PC-3 (cell line): ENCODE measurements around the gene SNX20. TPM values are rescaled to one million over a fixed set of nuclear protein-coding genes. Genes with fewer than 3 reads are reported as not detected.

Experiments used
- ATAC-seq: fragments of 200-7000 bp; cut with Tn5 transposase; 2 replicates; pipeline ENCODE4 v1.9.1; 2020; ENCODE audit warnings: mild to moderate bottlenecking, moderate library complexity
- BruUV-seq: library from RNA; stranded (reverse); fragments of 400-500 nt; replicated peaks from 2 replicates; lab custom pipeline; 2021; lab: Mats Ljungman, UMichigan
- CTCF ChIA-PET: fragments of 300-600 bp; sonication (Branson Sonifier 250); formaldehyde crosslinking; loops from one replicate; lab custom pipeline; 2022; ENCODE audit warnings: antibody characterized with exemption; lab: Charles Lee
- POLR2A ChIA-PET: fragments of 300-600 bp; sonication (Branson Sonifier 250); formaldehyde crosslinking; loops from one replicate; lab custom pipeline; 2022; ENCODE audit warnings: antibody characterized with exemption; ENCODE audit not compliant: unreplicated experiment; lab: Charles Lee
- DNase-seq: peaks from one replicate; pipeline ENCODE4 v3.0.0-alpha.2; 2015
- H2AFZ ChIP-seq: fragments of 300-600 bp; sonication (generic); 2 replicates; pipeline ENCODE4 v1.6.0; 2016; ENCODE audit warnings: antibody characterized with exemption, low read length
- H3F3A ChIP-seq: fragments of 300-600 bp; sonication (generic); one replicate; pipeline ENCODE4 v1.6.0; 2017; ENCODE audit warnings: antibody characterized with exemption, low read length, control low read depth, mild to moderate bottlenecking; ENCODE audit not compliant: unreplicated experiment
- H3K27ac ChIP-seq: fragments of 300-600 bp; sonication (generic); 2 replicates; pipeline ENCODE4 v1.5.1; 2016; ENCODE audit warnings: mild to moderate bottlenecking, low read length
- H3K27me3 ChIP-seq: fragments of 300-600 bp; sonication (generic); 2 replicates; pipeline ENCODE4 v1.6.1; 2016; ENCODE audit warnings: low read length, mixed read lengths
- H3K36me3 ChIP-seq: fragments of 300-600 bp; sonication (generic); 2 replicates; pipeline ENCODE4 v1.6.1; 2016; ENCODE audit warnings: low read depth, mixed run types, low read length, mixed read lengths
- H3K4me1 ChIP-seq: fragments of 300-600 bp; sonication (generic); 2 replicates; pipeline ENCODE4 v1.5.1; 2016; ENCODE audit warnings: low read length; ENCODE audit not compliant: insufficient read depth
- H3K4me2 ChIP-seq: fragments of 300-600 bp; sonication (generic); 2 replicates; pipeline ENCODE4 v1.6.0; 2016; ENCODE audit warnings: low read length
- H3K4me3 ChIP-seq: fragments of 300-600 bp; sonication (generic); 2 replicates; pipeline ENCODE4 v1.5.1; 2016; ENCODE audit warnings: mild to moderate bottlenecking, low read length, mixed read lengths
- H3K79me2 ChIP-seq: fragments of 300-600 bp; sonication (generic); 2 replicates; pipeline ENCODE4 v1.6.1; 2017; ENCODE audit warnings: low read length, mixed read lengths
- H3K9ac ChIP-seq: fragments of 300-600 bp; sonication (generic); 2 replicates; pipeline ENCODE4 v1.6.0; 2016; ENCODE audit warnings: mild to moderate bottlenecking, low read length
- H3K9me2 ChIP-seq: fragments of 300-600 bp; sonication (generic); replicated peaks from 2 replicates; pipeline ENCODE4 v1.6.1; 2016; ENCODE audit warnings: mixed run types, low read length, mixed read lengths
- H3K9me3 ChIP-seq: fragments of 300-600 bp; sonication (generic); 2 replicates; pipeline ENCODE4 v1.6.1; 2016; ENCODE audit warnings: low read length, mixed read lengths
- H4K20me1 ChIP-seq: fragments of 300-600 bp; sonication (generic); 2 replicates; pipeline ENCODE4 v1.6.1; 2016; ENCODE audit warnings: low read length, mixed read lengths
- EZH2 ChIP-seq: fragments of 300-600 bp; sonication (generic); IDR thresholded peaks from one replicate; pipeline ENCODE4 v1.6.1; 2017; ENCODE audit warnings: antibody characterized with exemption, mild to moderate bottlenecking, low read length; ENCODE audit not compliant: unreplicated experiment
- EZH2phosphoT487 ChIP-seq: fragments of 300-600 bp; sonication (generic); IDR thresholded peaks from 2 replicates; pipeline ENCODE4 v1.6.1; 2018; ENCODE audit warnings: mild to moderate bottlenecking, antibody characterized with exemption, low read length, borderline replicate concordance
- intact Hi-C: fragments of 100-400 bp; cut with micrococcal nuclease; formaldehyde crosslinking; loops from 2 replicates; pipeline ENCODE4 v1.9.0; 2023
- total RNA-seq: library from RNA; depleted of rRNA; stranded (reverse); fragments of >200 nt; gene quantifications from 2 replicates; pipeline ENCODE4 v1.2.3, GENCODE V29; 2014
- TF ChIP-seq, protein P1 (sequence below): fragments of 300-600 bp; sonication (generic); conservative IDR thresholded peaks from 2 replicates; pipeline ENCODE4 v1.5.1; 2017; ENCODE audit warnings: antibody characterized with exemption, low read depth, mild to moderate bottlenecking, low read length

Gene SNX20
- total RNA-seq, 1 experiment from 2014 or later = not detected

DNA sequence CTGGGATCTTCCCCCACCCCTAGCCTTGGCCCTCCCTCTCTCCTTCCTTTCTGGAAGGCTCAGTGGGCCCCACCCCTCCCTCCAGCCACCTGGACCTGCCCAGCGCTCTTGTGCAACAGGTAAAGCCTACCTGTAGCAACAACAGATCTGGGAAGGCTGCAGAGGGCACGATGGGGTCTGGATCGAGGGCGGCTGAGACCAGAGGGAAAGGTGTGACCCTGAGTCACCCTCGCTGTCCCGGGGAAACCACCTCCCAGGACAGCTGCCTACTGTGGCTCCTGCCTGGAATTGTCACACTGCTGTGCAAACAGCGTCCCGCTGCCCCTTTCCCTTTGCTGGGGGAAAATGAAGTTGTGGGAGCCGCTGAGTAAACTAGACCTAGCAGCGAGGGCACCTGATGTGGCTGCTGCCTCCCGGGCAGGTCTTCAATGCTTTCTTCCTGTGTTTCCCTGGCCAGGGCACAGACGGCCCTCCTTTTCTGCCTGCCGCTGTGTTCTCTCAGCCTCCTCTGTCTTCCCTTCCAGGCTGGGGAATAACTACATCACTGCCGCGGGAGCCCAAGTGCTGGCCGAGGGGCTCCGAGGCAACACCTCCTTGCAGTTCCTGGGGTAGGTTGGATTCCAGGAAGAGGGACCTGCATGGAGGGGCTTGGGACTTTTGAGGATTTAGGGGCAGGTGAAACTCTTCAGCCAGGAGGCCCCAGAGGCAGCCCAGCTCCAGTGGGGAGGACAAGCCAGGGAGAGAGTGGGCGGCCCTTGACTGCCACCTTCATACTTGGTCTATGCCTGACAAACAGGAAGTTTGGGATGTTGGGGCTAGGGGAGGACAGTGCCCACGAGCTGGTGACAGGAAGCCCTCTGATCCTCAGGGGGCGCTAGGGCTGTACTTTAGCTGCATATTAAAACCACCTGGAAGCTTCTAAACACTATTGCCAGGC is 38.6 kb upstream of the SNX20 start:
- H3F3A ChIP-seq = no peaks in the 10 kb centered on the region
- H3K27me3 ChIP-seq = no peaks in the 10 kb centered on the region
- no peaks in the 10 kb centered on the region for H3K36me3 ChIP-seq
- BruUV-seq = no TSS peak
- ATAC-seq (peak; percentile 54), DNase-seq (no peak)
- no peak overlapping the region for H3K9ac ChIP-seq
- no peaks in the 10 kb centered on the region for H3K9me2 ChIP-seq
- intact Hi-C loops = no loop called here
- ChIA-PET CTCF (no interaction called here), POLR2A (no interaction called here)
- peaks cover 11% of the 10 kb centered on the region for H3K4me1 ChIP-seq
- H4K20me1 ChIP-seq = no peaks in the 10 kb centered on the region
- TF ChIP-seq, protein P1, sequence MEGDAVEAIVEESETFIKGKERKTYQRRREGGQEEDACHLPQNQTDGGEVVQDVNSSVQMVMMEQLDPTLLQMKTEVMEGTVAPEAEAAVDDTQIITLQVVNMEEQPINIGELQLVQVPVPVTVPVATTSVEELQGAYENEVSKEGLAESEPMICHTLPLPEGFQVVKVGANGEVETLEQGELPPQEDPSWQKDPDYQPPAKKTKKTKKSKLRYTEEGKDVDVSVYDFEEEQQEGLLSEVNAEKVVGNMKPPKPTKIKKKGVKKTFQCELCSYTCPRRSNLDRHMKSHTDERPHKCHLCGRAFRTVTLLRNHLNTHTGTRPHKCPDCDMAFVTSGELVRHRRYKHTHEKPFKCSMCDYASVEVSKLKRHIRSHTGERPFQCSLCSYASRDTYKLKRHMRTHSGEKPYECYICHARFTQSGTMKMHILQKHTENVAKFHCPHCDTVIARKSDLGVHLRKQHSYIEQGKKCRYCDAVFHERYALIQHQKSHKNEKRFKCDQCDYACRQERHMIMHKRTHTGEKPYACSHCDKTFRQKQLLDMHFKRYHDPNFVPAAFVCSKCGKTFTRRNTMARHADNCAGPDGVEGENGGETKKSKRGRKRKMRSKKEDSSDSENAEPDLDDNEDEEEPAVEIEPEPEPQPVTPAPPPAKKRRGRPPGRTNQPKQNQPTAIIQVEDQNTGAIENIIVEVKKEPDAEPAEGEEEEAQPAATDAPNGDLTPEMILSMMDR = 0 out of 2 replicates have a peak, but pooled peaks have one; percentile 21
- no peak for TF ChIP-seq EZH2
- TF ChIP-seq EZH2phosphoT487 = no peak
- no peaks in the 10 kb centered on the region for H3K9me3 ChIP-seq
- H3K79me2 ChIP-seq = no peaks in the 10 kb centered on the region
- peak overlapping the region; percentile 61 for H2AFZ ChIP-seq
- H3K4me2 ChIP-seq = peak overlapping the region; percentile 77
- H3K27ac ChIP-seq = no peak overlapping the region
- peak overlapping the region; percentile 55 for H3K4me3 ChIP-seq

DNA sequence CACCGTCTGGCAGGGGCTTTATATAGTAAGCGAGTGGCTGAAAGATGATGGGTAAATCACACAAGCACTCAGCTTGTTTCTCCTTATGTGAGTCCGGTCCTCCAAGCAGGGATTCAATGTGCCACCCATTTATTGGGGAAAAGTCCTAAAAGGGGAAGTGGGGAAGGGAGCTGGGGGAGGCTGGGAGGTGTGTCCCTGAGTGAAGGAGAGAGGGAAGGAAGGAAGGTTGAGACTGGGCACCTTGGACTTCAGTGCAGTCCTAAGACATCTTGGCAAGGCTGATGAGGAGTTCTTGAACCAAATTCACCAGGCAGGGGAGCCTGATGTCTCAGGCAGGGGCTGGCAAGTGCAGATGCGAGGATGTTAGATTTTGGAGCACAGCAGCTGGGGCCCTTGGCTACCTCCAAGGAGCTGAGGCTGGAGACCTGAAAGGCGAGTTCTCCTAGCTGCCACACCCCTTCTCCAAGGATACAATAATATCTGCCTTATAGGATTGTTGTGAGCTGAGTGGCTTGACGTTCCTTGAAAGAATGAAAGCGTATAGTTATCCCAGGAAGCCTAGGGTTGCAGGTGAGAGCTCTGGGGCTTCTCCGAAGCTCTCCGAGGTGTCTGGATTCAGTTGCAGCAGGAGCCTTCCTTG is 37.8 kb upstream of the SNX20 start:
- no TSS peak for BruUV-seq
- H3F3A ChIP-seq = no peaks in the 10 kb centered on the region
- H3K79me2 ChIP-seq = no peaks in the 10 kb centered on the region
- H2AFZ ChIP-seq = peak overlapping the region; percentile 61
- ChIA-PET POLR2A (no interaction called here), CTCF (no interaction called here)
- H3K9me3 ChIP-seq = no peaks in the 10 kb centered on the region
- H3K4me2 ChIP-seq = peak overlapping the region; percentile 77
- intact Hi-C loops = no loop called here
- TF ChIP-seq EZH2 (no peak), EZH2phosphoT487 (no peak)
- TF ChIP-seq, protein P1 = no peak
- no peaks in the 10 kb centered on the region for H3K9me2 ChIP-seq
- H4K20me1 ChIP-seq = no peaks in the 10 kb centered on the region
- peak overlapping the region; percentile 55 for H3K4me3 ChIP-seq
- no peak overlapping the region for H3K27ac ChIP-seq
- H3K9ac ChIP-seq = no peak overlapping the region
- H3K36me3 ChIP-seq = no peaks in the 10 kb centered on the region
- DNase-seq (peak; percentile 68), ATAC-seq (peak; percentile 56)
- peaks cover 11% of the 10 kb centered on the region for H3K4me1 ChIP-seq
- H3K27me3 ChIP-seq = no peaks in the 10 kb centered on the region
